Gastroesophageal sphincter (tissue), 3 donors: ENCODE data around the gene MTO1.

ENCODE experiments used
- CTCF ChIP-seq, 4 experiments: fragments of 200-600 bp in 2 of 4; fragments of 450-650 bp in 2 of 4; sonication (generic) in 1 of 4; IDR thresholded peaks; one replicate each; pipeline ENCODE4 v1.5.1; 2017 to 2019; ENCODE audit warnings: antibody characterized with exemption in 4 of 4, mild to moderate bottlenecking in 2 of 4, moderate library complexity in 2 of 4
- EP300 ChIP-seq: sonication (generic); formaldehyde crosslinking; IDR thresholded peaks from one replicate; pipeline ENCODE4 v1.6.1; 2017; ENCODE audit warnings: antibody characterized with exemption, mild to moderate bottlenecking
- POLR2A ChIP-seq, 2 donors: fragments of 450-650 bp; IDR thresholded peaks; one replicate each; pipeline ENCODE4 v1.6.1; 2017; ENCODE audit warnings: antibody characterized with exemption in 2 of 2, mild to moderate bottlenecking in 2 of 2, moderate library complexity in 1 of 2

- TF ChIP-seq POLR2A (IDR thresholded peaks at IDR 0.05) (no peak), EP300 (no peak), CTCF (IDR thresholded peaks at IDR 0.05) (no peak)
Observed at GRCh38 chr6:73513496-73513854, 51.9 kb downstream of the MTO1 start.
